ENCODE data around the gene ZFPM1.

GRCh38 chr16:88531346-88531745 is 78.3 kb downstream of the ZFPM1 start:
- TF ChIP-seq TAF1 (IDR thresholded peaks at IDR 0.05; ENCODE audit: borderline replicate concordance, low read depth, low read length) (no peak), RAD21 (IDR thresholded peaks at IDR 0.05; ENCODE audit: low read length) (no peak), NRF1 (IDR thresholded peaks at IDR 0.05; ENCODE audit: low read depth, low read length) (no peak), CTCF (IDR thresholded peaks at IDR 0.05) (no peak), POLR2AphosphoS5 (IDR thresholded peaks at IDR 0.05; ENCODE audit: low read depth, low read length) (no peak), MXI1 (IDR thresholded peaks at IDR 0.05; ENCODE audit: low read depth, low read length) (no peak), USF2 (IDR thresholded peaks at IDR 0.05; ENCODE audit: borderline replicate concordance, low read depth, low read length) (no peak), EZH2phosphoT487 (IDR thresholded peaks at IDR 0.05; ENCODE audit: borderline replicate concordance, low read depth) (no peak), EP300 (IDR thresholded peaks at IDR 0.05; ENCODE audit: borderline replicate concordance in 1 of 2, low read depth in 1 of 2, low read length in 1 of 2) (no peak), FOXJ3 (CRISPR knock-in tag; IDR thresholded peaks at IDR 0.05) (no peak)

All from SK-N-SH (cell line).